HG02852 (cell line): Measurements from ENCODE around the gene B2M.
"Not testable (repeated sequence)": the region's sequence is repeated elsewhere in the genome, so short reads cannot be mapped to it uniquely, and the experiment has no call there.

Experiments
- ATAC-seq: cut with Tn5 transposase; IDR thresholded peaks from one replicate; pipeline ENCODE4 v1.9.1; 2021; ENCODE audit warnings: mild to moderate bottlenecking, moderate library complexity; ENCODE audit not compliant: unreplicated experiment

The B2M gene

GRCh38 chr15:44697014-44697413 is 14.3 kb upstream of the B2M start:
- ATAC-seq = no peak

GRCh38 chr15:44698641-44699040 is 12.7 kb upstream of the B2M start:
- no peak for ATAC-seq

- ATAC-seq = not testable (repeated sequence)
Observed at GRCh38 chr15:44700676-44701075, 10.6 kb upstream of the B2M start.

- no peak for ATAC-seq
Observed at GRCh38 chr15:44705986-44706385, 5.3 kb upstream of the B2M start.

GRCh38 chr15:44706401-44706800 is 4.9 kb upstream of the B2M start:
- no peak for ATAC-seq

GRCh38 chr15:44706946-44707636 is 4.2 kb upstream of the B2M start:
- ATAC-seq = no peak

GRCh38 chr15:44710236-44711095 is 851 bp upstream of the B2M start:
- ATAC-seq = no peak

- ATAC-seq = peak; percentile 14
Observed at GRCh38 chr15:44711743-44712345, 527 bp downstream of the B2M start.

GRCh38 chr15:44712346-44713005 is 1.2 kb downstream of the B2M start:
- no peak for ATAC-seq

GRCh38 chr15:44713006-44713966 is 2.0 kb downstream of the B2M start:
- ATAC-seq = no peak

GRCh38 chr15:44715142-44715796 is 4.0 kb downstream of the B2M start:
- no peak for ATAC-seq

GRCh38 chr15:44715797-44716334 is 4.5 kb downstream of the B2M start:
- no peak for ATAC-seq

- ATAC-seq = no peak
Observed at GRCh38 chr15:44716983-44717602, 5.8 kb downstream of the B2M start.

GRCh38 chr15:44718180-44718926 is 7.0 kb downstream of the B2M start:
- no peak for ATAC-seq

- ATAC-seq = no peak
Observed at GRCh38 chr15:44718927-44719292, 7.6 kb downstream of the B2M start.

GRCh38 chr15:44719293-44719999 is 8.1 kb downstream of the B2M start:
- peak; percentile 56 for ATAC-seq

- ATAC-seq = peak; percentile 13
Observed at GRCh38 chr15:44720000-44720435, 8.7 kb downstream of the B2M start.
